Bronchial epithelial cell (primary cell): ENCODE results near the gene RSAD1. TPM values are rescaled to one million over a fixed set of nuclear protein-coding genes. Genes with fewer than 3 reads are reported as not detected.

Experiments used
- DNase-seq: peaks from one replicate; pipeline ENCODE4 v3.0.0-alpha.2; 2010; ENCODE audit warnings: low read depth
- FAIRE-seq: peaks from 2 replicates; lab custom pipeline; 2011; peaks lifted over from hg19 to GRCh38; lab: Jason Lieb, UNC
- H3K27me3 ChIP-seq: 2 replicates; pipeline ENCODE4 v1.5.1; 2011; ENCODE audit warnings: low read length; ENCODE audit not compliant: control insufficient read depth, insufficient read depth
- H3K36me3 ChIP-seq: 2 replicates; pipeline ENCODE4 v1.5.1; 2011; ENCODE audit warnings: low read length; ENCODE audit not compliant: control insufficient read depth, insufficient read depth
- H3K4me3 ChIP-seq: 2 replicates; pipeline ENCODE4 v1.5.1; 2011; ENCODE audit warnings: mild to moderate bottlenecking, low read depth, low read length, control low read depth
- total RNA-seq: library from RNA; depleted of rRNA; stranded (reverse); fragments of >200 nt; gene quantifications from 2 replicates; pipeline ENCODE4 v1.2.1, GENCODE V29; 2014
- TF ChIP-seq, protein P1 (sequence below): IDR thresholded peaks from 2 replicates; pipeline ENCODE4 v1.5.1; 2011; ENCODE audit warnings: mild to moderate bottlenecking, moderate library complexity, low read length, control low read depth, inconsistent platforms; ENCODE audit not compliant: insufficient read depth, severe bottlenecking

RSAD1 gene
- total RNA-seq, 1 donor from 2014 or later, result 14.2 TPM

DNA sequence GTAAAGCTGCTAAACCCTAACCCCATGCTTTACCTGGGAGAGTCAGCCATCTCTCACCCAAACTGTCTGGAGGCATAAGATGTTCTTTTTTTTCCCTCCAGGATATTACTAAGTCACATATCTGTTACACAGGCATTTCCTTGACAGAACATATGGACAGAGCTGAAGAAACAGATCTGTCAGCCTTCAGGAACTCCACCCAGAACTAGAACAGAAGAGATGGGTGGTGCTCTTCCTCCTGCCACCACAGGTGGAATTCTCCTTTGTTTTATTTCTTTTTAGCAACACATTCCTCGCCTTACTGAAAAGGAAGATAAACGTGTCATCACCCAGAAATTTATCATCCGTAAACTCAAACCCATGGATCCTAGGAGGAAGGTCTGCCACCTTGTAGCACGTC is 38.4 kb downstream of the RSAD1 start:
- FAIRE-seq (no peak), DNase-seq (peak; percentile 79)
- H3K4me3 ChIP-seq, result no peak overlapping the region
- TF ChIP-seq, protein P1, sequence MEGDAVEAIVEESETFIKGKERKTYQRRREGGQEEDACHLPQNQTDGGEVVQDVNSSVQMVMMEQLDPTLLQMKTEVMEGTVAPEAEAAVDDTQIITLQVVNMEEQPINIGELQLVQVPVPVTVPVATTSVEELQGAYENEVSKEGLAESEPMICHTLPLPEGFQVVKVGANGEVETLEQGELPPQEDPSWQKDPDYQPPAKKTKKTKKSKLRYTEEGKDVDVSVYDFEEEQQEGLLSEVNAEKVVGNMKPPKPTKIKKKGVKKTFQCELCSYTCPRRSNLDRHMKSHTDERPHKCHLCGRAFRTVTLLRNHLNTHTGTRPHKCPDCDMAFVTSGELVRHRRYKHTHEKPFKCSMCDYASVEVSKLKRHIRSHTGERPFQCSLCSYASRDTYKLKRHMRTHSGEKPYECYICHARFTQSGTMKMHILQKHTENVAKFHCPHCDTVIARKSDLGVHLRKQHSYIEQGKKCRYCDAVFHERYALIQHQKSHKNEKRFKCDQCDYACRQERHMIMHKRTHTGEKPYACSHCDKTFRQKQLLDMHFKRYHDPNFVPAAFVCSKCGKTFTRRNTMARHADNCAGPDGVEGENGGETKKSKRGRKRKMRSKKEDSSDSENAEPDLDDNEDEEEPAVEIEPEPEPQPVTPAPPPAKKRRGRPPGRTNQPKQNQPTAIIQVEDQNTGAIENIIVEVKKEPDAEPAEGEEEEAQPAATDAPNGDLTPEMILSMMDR, result no peak
- no peaks in the 10 kb centered on the region for H3K36me3 ChIP-seq
- no peaks in the 10 kb centered on the region for H3K27me3 ChIP-seq

DNA sequence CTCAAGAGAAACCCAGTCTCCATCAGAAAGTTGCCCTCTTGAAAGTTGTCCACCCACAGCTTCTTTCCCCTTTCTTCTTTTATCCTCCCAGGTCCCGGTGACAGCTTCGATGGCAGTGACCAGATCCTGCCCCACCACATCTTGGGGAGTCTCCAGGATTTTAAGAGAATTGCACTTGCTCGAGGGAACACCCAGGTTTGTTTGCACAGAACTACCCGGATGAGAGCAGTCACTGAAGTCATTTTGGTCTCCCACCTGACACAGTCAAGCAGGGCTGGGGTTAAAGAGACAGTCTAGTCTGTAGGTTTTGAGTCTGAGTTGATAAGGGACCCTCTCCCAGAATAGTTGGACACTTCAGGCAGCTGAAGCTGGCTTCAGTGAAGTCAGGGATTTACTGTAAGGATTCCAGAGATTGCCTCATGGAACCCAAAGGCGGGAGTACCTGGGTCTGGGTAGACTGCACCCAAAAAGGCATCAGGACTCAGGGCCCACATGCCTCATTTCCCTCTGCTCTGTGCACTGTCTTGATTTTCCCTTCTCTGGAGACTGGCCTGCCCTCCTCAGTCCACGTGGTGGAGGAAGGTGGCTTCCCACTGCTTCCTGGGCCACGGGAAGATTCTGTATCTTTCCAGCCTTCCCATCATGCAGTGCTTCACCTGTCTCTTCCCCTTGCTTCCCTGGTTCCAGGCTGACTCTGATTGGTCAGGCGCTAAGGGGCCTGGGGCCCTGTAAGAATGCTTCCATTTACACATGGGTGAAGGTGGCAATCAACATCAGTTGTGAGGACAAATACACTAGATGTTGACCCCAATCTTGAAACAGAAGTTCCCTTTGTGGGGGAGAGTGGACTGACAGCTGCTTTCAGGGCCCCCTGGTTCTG is 39.1 kb downstream of the RSAD1 start:
- H3K4me3 ChIP-seq, result no peak overlapping the region
- no peaks in the 10 kb centered on the region for H3K36me3 ChIP-seq
- FAIRE-seq (no peak), DNase-seq (no peak)
- H3K27me3 ChIP-seq, result no peaks in the 10 kb centered on the region
- TF ChIP-seq, protein P1, result no peak

DNA sequence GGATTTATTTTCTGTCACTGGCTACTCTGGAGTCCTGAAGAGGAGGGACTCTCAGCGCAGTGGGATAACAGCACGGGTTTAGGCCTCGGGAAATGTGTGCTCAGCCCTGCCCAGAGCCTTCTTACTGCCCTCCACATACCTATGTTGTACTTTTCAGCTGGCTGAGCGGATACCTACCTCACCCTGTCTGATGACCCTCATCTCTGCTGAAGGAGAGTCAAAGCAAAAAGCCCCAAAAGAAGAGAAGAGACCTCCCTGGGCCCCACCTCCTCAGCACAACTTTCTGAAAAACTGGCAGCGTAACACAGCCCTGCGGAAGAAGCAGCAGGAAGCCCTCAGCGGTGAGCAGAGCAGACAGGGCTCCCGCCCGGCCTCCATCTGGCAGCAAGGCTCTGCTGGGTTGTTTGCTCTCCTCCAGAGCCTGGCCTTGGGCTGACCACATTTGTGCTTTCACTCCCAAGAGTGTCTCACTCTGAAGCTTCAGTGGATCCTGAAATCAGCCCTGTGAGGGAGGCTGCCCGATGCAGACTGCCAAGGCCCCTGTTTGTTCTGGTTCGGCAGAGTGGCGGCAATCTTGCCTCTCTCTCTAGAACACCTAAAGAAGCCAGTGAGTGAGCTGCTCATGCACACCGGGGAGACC is 39.8 kb downstream of the RSAD1 start:
- Histone ChIP-seq H3K36me3 (no peaks in the 10 kb centered on the region), H3K4me3 (no peak overlapping the region), H3K27me3 (no peaks in the 10 kb centered on the region)
- FAIRE-seq, result no peak
- TF ChIP-seq, protein P1, result no peak
- DNase-seq, result no peak

DNA sequence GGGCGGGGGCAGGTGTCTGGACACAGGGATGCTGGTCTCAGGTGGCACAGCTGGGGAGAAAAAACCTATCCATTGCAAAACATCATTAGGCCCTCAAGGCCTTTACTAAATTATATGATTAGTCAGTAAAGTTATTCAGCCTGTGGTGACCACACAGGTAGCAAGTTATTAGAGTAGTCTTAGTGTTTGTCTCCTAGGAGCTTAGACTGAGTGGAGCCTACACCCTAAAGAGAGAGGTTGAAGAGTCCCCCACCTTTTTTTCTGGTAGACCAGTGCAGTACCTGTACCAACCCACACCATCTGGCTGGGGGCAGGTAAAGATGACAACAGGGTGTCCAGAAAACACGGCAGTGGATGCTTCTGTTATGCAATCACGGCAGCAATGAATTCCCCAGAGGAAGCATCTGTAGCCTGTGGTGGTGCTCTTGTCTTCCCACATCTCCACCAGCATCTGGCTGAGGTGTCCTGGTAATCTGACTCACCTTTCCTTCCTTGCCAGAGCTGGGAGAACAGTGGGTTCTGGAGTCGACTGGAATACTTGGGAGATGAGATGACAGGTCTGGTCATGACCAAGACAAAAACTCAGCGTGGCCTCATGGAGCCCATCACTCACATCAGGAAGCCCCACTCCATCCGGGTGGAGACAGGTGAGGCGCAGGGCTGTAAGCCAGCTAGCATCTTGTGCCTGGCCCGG is 40.6 kb downstream of the RSAD1 start:
- H3K4me3 ChIP-seq, result no peak overlapping the region
- H3K36me3 ChIP-seq, result no peaks in the 10 kb centered on the region
- DNase-seq, result peak; percentile 95
- TF ChIP-seq, protein P1, result no peak
- H3K27me3 ChIP-seq, result no peaks in the 10 kb centered on the region
- FAIRE-seq, result peak; percentile 62

DNA sequence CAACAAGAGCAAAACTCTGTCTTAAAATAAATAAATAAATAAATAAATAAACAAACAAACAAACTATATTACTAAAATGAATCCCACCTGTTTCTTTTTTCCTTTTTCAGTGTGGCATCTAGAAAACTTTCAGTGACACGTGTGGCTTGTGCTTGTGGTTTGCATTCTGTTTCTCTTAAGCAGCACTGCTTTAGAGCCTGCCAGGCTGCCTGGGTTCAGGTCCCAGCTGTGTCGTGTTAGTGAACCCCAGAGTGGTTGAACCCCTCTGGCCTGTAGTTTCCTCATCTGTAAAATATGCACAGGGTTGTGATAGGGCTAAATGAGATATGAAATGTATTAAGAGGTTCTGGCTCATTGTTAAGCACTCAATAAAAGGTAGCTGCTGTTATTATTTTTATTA is 41.8 kb downstream of the RSAD1 start:
- H3K27me3 ChIP-seq, result no peaks in the 10 kb centered on the region
- FAIRE-seq (no peak), DNase-seq (no peak)
- TF ChIP-seq, protein P1, result no peak
- H3K36me3 ChIP-seq, result no peaks in the 10 kb centered on the region
- no peak overlapping the region for H3K4me3 ChIP-seq
